Activated naive CD8-positive, alpha-beta T cell treated with anti-CD3 and anti-CD28 coated beads, Interleukin-2, amount 10 ng/mL, durations not matched to agents 7 days and 5 days (primary cell): Measurements from ENCODE around the gene FARSA. TPM values are rescaled to one million over a fixed set of nuclear protein-coding genes. Genes with fewer than 3 reads are reported as not detected.
"Not testable (repeated sequence)": the region's sequence is repeated elsewhere in the genome, so short reads cannot be mapped to it uniquely, and the experiment has no call there.

Source experiments
- ATAC-seq: fragments of 150-1000 bp; cut with Tn5 transposase; one replicate; pipeline ENCODE4 v1.10.0; 2021; ENCODE audit warnings: low read depth, moderate library complexity
- POLR2A ChIA-PET: fragments of 350-600 bp; sonication (Branson Sonifier 250); formaldehyde crosslinking; loops from one replicate; lab custom pipeline; 2021; ENCODE audit warnings: antibody characterized with exemption; lab: Charles Lee
- DNase-seq: peaks from one replicate; pipeline ENCODE4 v3.0.0; 2021
- H3K27ac Mint-ChIP-seq: one replicate; pipeline ENCODE4 v1.8.0; 2022; ENCODE audit warnings: mild to moderate bottlenecking, mixed read lengths
- H3K27me3 Mint-ChIP-seq: one replicate; pipeline ENCODE4 v1.8.0; 2022; ENCODE audit warnings: mild to moderate bottlenecking, moderate library complexity, mixed read lengths
- H3K36me3 Mint-ChIP-seq: one replicate; pipeline ENCODE4 v1.8.0; 2021; ENCODE audit warnings: mild to moderate bottlenecking, mixed read lengths
- H3K4me1 Mint-ChIP-seq: one replicate; pipeline ENCODE4 v1.8.0; 2021; ENCODE audit warnings: mixed read lengths
- H3K4me3 Mint-ChIP-seq: one replicate; pipeline ENCODE4 v1.8.0; 2022; ENCODE audit warnings: mild to moderate bottlenecking, moderate library complexity, mixed read lengths
- H3K9me3 Mint-ChIP-seq: one replicate; pipeline ENCODE4 v1.8.0; 2021; ENCODE audit warnings: mixed read lengths
- total RNA-seq, 2 experiments: library from RNA; stranded (reverse); gene quantifications; one replicate each; pipeline ENCODE4 v1.2.3, GENCODE V29; 2021

FARSA gene
- 10 to 100 TPM; 69.2 to 73.3 TPM for total RNA-seq

GRCh38 chr19:12933287-12934072 is at the start of gene FARSA:
Gene FARSA, minus strand, starts transcription at chr19:12933711. Its CDS starts 15 bp downstream, at chr19:12933696.
- POLR2A ChIA-PET = interaction anchor here (0.7 to 3.3 kb wide), 12 partner anchors 12 to 63 kb away, joined by 3 to 23 read pairs (median 7); partner anchors contain the start of genes DNASE2, GCDH, RAD23A and SYCE2
- H3K27me3 Mint-ChIP-seq = no peaks in the 10 kb centered on the region
- peak; percentile 76 for DNase-seq
- peak within 1 kb of the TSS; percentile 98 for H3K4me3 Mint-ChIP-seq
- peaks cover 19% of the 10 kb centered on the region for H3K36me3 Mint-ChIP-seq
- no peaks in the 10 kb centered on the region for H3K9me3 Mint-ChIP-seq
- peak within 1 kb of the TSS; percentile 97 for H3K27ac Mint-ChIP-seq
- peaks cover 36% of the 10 kb centered on the region for H3K4me1 Mint-ChIP-seq
- peak; percentile 54 for ATAC-seq

DNA sequence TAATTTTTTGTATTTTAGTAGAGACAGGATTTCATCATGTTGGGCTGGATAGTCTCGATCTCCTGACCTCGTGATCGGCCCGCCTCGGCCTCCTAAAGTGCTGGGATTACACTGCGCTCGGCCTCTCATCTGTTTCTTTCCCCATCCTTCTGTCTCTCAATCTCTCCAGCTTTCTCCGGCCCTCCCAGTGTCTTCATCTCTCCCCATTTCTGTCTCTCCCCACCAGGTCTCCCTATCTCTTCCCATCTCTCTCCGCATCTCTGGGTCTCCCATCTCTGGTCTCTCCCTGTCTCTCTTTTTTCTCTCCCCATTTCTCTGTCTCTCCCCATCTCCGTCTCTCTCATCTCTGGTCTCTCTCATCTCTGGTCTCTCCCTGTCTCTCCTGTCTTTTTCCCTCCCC is 49.6 kb upstream of the FARSA start:
- ATAC-seq (no peak), DNase-seq (no peak)
- H3K36me3 Mint-ChIP-seq = no peaks in the 10 kb centered on the region
- no peak overlapping the region for H3K4me3 Mint-ChIP-seq
- H3K4me1 Mint-ChIP-seq = peaks cover 2% of the 10 kb centered on the region
- no peaks in the 10 kb centered on the region for H3K9me3 Mint-ChIP-seq
- no peak overlapping the region for H3K27ac Mint-ChIP-seq
- no peaks in the 10 kb centered on the region for H3K27me3 Mint-ChIP-seq
- POLR2A ChIA-PET = no interaction called here

GRCh38 chr19:12982648-12983047 is 49.1 kb upstream of the FARSA start:
- ATAC-seq (no peak), DNase-seq (no peak)
- Mint-ChIP-seq H3K27me3 (peaks cover 2% of the 10 kb centered on the region), H3K36me3 (no peaks in the 10 kb centered on the region), H3K4me1 (peaks cover 4% of the 10 kb centered on the region), H3K9me3 (no peaks in the 10 kb centered on the region), H3K4me3 (no peak overlapping the region), H3K27ac (no peak overlapping the region)
- POLR2A ChIA-PET = no interaction called here

DNA sequence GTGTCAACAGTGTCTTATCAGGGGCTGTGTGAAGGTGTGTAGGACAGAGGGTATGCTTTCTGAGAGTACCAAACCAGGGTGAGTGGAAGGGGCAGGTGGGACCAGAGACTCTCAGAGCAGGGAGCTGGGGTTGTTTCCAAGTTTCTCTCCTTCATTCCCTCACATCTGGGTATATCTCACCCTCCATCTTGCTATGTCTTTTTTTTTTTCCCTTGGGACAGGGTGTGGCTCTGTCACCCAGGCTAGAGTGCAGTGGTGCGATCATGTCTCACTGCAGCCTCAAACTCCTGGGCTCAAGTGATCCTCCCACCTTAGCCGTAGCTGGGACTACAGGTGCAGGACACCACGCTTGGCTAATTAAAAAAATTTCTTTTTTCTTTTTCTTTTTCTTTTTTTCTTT is 46.5 kb upstream of the FARSA start:
- POLR2A ChIA-PET = no interaction called here
- peaks cover 7% of the 10 kb centered on the region for H3K27me3 Mint-ChIP-seq
- ATAC-seq (no peak), DNase-seq (no peak)
- H3K4me1 Mint-ChIP-seq = peaks cover 3% of the 10 kb centered on the region
- H3K4me3 Mint-ChIP-seq = no peak overlapping the region
- no peaks in the 10 kb centered on the region for H3K9me3 Mint-ChIP-seq
- no peak overlapping the region for H3K27ac Mint-ChIP-seq
- no peaks in the 10 kb centered on the region for H3K36me3 Mint-ChIP-seq

DNA sequence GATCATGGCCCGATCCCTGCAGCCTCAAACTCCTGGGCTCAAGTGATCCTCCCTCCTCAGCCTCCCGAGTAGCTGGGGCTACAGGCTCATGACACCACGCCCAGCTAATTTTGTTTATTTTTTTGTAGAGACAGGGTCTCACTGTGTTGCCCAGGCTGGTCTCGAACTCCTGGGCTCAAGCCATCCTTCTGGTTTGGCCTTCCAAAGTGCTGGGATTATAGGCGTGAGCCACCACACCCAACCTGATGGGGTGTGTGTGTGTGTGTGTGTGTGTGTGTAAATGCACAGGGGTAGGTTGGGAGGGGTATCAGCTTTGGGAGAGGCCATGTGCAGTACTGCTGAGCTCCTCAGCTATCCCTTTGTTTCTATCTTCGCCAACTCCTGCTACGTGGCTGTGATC is 42.6 kb upstream of the FARSA start:
- H3K9me3 Mint-ChIP-seq, H3K4me3 Mint-ChIP-seq: not testable (repeated sequence)

GRCh38 chr19:12975221-12975741 is 41.8 kb upstream of the FARSA start:
- Mint-ChIP-seq H3K36me3 (no peaks in the 10 kb centered on the region), H3K27me3 (peaks cover 7% of the 10 kb centered on the region), H3K9me3 (no peaks in the 10 kb centered on the region), H3K27ac (no peak overlapping the region), H3K4me1 (peaks cover 3% of the 10 kb centered on the region), H3K4me3 (no peak overlapping the region)
- POLR2A ChIA-PET = no interaction called here
- ATAC-seq (no peak), DNase-seq (no peak)

More for the DNA sequence above, 42.6 kb upstream of the FARSA start:
- H3K27me3 Mint-ChIP-seq, H3K4me1 Mint-ChIP-seq, H3K27ac Mint-ChIP-seq, ATAC-seq, DNase-seq, POLR2A ChIA-PET, H3K36me3 Mint-ChIP-seq: not testable (repeated sequence)

DNA sequence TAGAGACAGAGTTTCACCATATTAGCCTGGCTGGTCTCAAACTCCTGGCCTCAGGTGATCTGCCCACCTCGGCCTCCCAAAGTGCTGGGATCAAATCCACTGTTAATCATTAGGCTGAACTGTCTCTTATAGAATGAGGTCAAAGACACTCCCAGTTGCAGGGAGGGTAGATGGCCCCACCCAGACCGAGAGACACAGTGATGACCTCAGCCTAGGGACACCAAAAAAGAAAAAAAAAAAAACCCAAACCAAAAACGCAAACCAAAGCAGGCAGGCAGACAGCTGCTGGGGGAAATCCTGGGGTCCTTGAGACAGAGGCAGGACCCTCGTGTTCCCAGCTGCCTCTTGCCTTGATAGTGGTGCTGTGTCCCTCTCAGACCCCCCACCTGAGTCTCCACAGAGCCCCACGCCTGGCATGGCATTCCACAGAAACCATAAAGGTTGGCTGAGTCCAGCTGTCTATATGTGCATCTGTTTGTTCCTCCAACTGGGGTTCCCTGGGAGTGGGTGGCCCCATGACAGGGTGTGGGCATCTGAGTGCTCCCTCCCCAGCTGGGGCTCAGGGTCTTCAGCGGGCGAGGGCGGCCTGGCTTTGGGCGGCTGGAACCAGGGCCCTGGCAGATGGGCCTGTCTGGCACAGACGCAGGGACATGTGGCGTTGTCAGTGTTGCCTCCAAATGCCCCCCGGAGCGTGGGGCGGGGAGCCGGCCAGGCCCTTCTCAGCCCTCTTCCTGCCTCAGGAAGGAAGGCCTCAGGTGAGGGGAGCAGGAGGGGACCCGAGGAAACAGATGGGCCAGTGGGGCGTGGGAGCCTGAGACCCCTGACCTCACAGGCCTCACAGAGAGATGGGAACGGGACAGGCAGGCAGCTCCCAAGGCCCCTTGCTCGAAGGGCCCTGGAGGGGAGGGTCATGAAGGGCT is 41.0 kb upstream of the FARSA start:
- POLR2A ChIA-PET = no interaction called here
- Mint-ChIP-seq H3K9me3 (no peaks in the 10 kb centered on the region), H3K27me3 (peaks cover 7% of the 10 kb centered on the region), H3K36me3 (no peaks in the 10 kb centered on the region), H3K4me3 (no peak overlapping the region), H3K27ac (no peak overlapping the region), H3K4me1 (peaks cover 3% of the 10 kb centered on the region)
- ATAC-seq (no peak), DNase-seq (no peak)

- no peaks in the 10 kb centered on the region for H3K36me3 Mint-ChIP-seq
Measured at GRCh38 chr19:12973236-12973635, 39.7 kb upstream of the FARSA start.

GRCh38 chr19:12970070-12970820 is 36.7 kb upstream of the FARSA start:
- DNase-seq (no peak), ATAC-seq (no peak)
- Mint-ChIP-seq H3K4me3 (no peak overlapping the region), H3K4me1 (peaks cover 2% of the 10 kb centered on the region), H3K27ac (no peak overlapping the region), H3K27me3 (no peaks in the 10 kb centered on the region), H3K9me3 (no peaks in the 10 kb centered on the region), H3K36me3 (no peaks in the 10 kb centered on the region)
- POLR2A ChIA-PET = no interaction called here

More at GRCh38 chr19:12973236-12973635, 39.7 kb upstream of the FARSA start:
- DNase-seq = no peak
- no peak for ATAC-seq
- POLR2A ChIA-PET = no interaction called here
- H3K4me3 Mint-ChIP-seq = no peak overlapping the region
- no peaks in the 10 kb centered on the region for H3K9me3 Mint-ChIP-seq
- peaks cover 7% of the 10 kb centered on the region for H3K27me3 Mint-ChIP-seq
- H3K4me1 Mint-ChIP-seq = peaks cover 3% of the 10 kb centered on the region
- H3K27ac Mint-ChIP-seq = no peak overlapping the region

DNA sequence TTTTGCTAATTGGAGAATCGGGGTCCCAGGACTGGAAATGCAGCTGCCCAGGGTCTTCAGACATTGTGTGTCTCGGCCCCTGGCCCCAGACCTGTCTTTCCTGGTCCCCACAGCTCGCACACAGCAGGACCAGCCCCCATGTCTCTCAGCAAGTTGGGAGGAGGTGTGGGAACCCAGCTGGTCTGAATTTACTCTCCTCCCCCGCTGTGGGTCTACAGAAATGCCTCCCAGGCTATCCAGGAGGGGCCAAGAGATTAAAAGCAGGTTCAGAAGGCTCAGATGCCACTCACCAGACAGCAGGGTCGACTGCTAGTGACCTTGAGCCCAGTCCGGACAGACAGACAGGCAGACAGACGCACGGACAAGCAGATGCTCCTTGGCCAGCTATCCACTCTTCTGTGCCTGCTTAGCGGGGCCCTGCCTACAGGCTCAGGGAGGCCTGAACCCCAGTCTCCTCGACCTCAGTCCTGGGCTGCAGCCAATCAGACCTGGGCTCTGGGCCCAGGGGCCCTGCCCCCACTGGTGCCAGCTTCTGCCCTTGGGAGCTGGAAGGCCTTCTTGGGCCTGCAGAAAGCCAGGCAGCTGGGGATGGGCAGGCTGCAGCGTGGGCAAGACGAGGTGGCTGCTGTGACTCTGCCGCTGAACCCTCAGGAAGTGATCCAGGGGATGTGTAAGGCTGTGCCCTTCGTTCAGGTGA is 35.9 kb upstream of the FARSA start, which contains the start of gene DAND5:
Gene DAND5, plus strand, starts transcription at position 285 of the 697 bp plus-strand sequence. Its CDS starts 85 bp downstream, at position 370.
- Mint-ChIP-seq H3K9me3 (no peaks in the 10 kb centered on the region), H3K4me3 (no peak within 1 kb of the TSS), H3K27ac (no peak within 1 kb of the TSS), H3K36me3 (no peaks in the 10 kb centered on the region), H3K4me1 (peaks cover 6% of the 10 kb centered on the region), H3K27me3 (no peaks in the 10 kb centered on the region)
- ATAC-seq (no peak), DNase-seq (no peak)
- POLR2A ChIA-PET = no interaction called here

DNA sequence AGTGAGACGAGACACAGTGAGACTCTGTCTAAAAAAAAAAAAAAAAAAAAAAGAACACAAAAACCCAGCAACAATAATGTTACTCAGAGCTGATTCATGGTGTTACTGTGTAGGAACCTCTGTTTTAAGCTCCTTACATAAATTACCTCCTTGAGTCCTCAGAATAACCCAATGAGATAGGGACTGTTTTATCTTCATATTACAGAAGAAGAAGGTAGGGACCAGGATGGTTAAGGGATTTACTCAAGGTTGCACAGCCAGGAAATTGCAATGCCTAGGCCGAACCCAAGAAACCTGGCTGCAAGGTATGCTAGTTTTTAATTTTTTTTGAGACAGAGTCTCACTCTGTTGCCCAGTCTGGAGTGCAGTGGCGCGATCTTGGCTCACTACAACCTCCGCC is 34.4 kb upstream of the FARSA start:
- DNase-seq = no peak
- POLR2A ChIA-PET = interaction anchor here (0.6 to 0.9 kb wide), 4 partner anchors 11 to 94 kb away, joined by 3 to 6 read pairs (median 4); no protein-coding TSS in a partner anchor
- no peak overlapping the region for H3K27ac Mint-ChIP-seq

DNA sequence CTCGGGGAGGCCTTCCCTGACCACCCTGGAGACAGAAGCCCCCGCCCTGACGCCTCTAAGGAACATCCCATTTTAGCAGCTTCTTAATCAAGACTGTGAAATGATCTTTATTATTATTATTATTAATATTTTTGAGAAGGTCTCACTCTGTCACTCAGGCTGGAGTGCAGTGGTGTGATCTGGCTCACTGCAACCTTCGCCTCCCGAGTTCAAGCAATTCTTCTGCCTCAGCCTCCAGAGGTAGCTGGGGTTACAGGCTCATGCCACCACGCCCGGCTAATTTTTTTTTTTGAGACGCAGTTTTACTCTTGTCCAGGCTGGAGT is 32.3 kb upstream of the FARSA start:
- peaks cover 6% of the 10 kb centered on the region for H3K4me1 Mint-ChIP-seq
- H3K27me3 Mint-ChIP-seq = peaks cover 5% of the 10 kb centered on the region
- peak overlapping the region; percentile 73 for H3K27ac Mint-ChIP-seq
- no peaks in the 10 kb centered on the region for H3K36me3 Mint-ChIP-seq
- H3K4me3 Mint-ChIP-seq = peak overlapping the region; percentile 88
- POLR2A ChIA-PET = interaction anchor here (0.6 to 2.6 kb wide), 11 partner anchors 18 to 190 kb away, joined by 3 to 23 read pairs (median 3); partner anchors contain the start of genes GCDH and SYCE2
- ATAC-seq (no peak), DNase-seq (no peak)
- H3K9me3 Mint-ChIP-seq = no peaks in the 10 kb centered on the region

More for the DNA sequence above, 34.4 kb upstream of the FARSA start:
- ATAC-seq = no peak
- Mint-ChIP-seq H3K9me3 (no peaks in the 10 kb centered on the region), H3K4me1 (peaks cover 6% of the 10 kb centered on the region), H3K27me3 (peaks cover 3% of the 10 kb centered on the region), H3K36me3 (no peaks in the 10 kb centered on the region), H3K4me3 (no peak overlapping the region)
